ENCODE measurements around the gene GSTM3.
"Not testable (repeated sequence)": the region's sequence is repeated elsewhere in the genome, so short reads cannot be mapped to it uniquely, and the experiment has no call there.

- TF ChIP-seq CTCF (IDR thresholded peaks at IDR 0.05; ENCODE audit: insufficient read depth, low read length, poor library complexity, severe bottlenecking); EZH2phosphoT487 (conservative IDR thresholded peaks at IDR 0.05; ENCODE audit: low read length): not testable (repeated sequence)
These were observed 54.9 kb downstream of the GSTM3 start for GRCh38 chr1:109685890-109686289.

All from SU-DHL-6 (cell line).